Measurements from ENCODE around the gene FBXL13.

- no peak for TF ChIP-seq EP300 (IDR thresholded peaks at IDR 0.05)
- no peak for TF ChIP-seq CTCF (IDR thresholded peaks at IDR 0.05)
- no peak for TF ChIP-seq POLR2A (IDR thresholded peaks at IDR 0.05)
- TF ChIP-seq POLR2AphosphoS5 (IDR thresholded peaks at IDR 0.05): no peak
Measured at GRCh38 chr7:102836191-102836919, 238.2 kb downstream of the FBXL13 start.
